ENCODE data around the gene DENND2C.

- TF ChIP-seq CTCF (IDR thresholded peaks at IDR 0.05; ENCODE audit: low read length) (no peak), EZH2 (IDR thresholded peaks at IDR 0.05; ENCODE audit: borderline replicate concordance, low read length) (no peak)
These were observed 80.7 kb downstream of the DENND2C start for GRCh38 chr1:114589122-114589521.

Data from OCI-LY1 (cell line).